GM20431 (cell line): Measurements from ENCODE around the gene CFAP46.

ENCODE experiments used
- in situ Hi-C: fragments of 300-500 bp; cut with MseI, MboI; formaldehyde crosslinking; loops from one replicate; pipeline ENCODE4 v1.15.0; 2020; ENCODE audit warnings: low sequenced_read_pairs; ENCODE audit not compliant: unreplicated experiment

Gene CFAP46

GRCh38 chr10:132886211-132887099 is 55.9 kb downstream of the CFAP46 start:
- in situ Hi-C loops: no loop called here

GRCh38 chr10:132885451-132886210 is 56.7 kb downstream of the CFAP46 start:
- in situ Hi-C loops: no loop called here

- in situ Hi-C loops: no loop called here
These were observed 57.6 kb downstream of the CFAP46 start for GRCh38 chr10:132884691-132885271.

- in situ Hi-C loops: no loop called here
These were observed 58.3 kb downstream of the CFAP46 start for GRCh38 chr10:132884041-132884440.

GRCh38 chr10:132883391-132883881 is 58.9 kb downstream of the CFAP46 start:
- in situ Hi-C loops: no loop called here

- in situ Hi-C loops: no loop called here
These were observed 60.1 kb downstream of the CFAP46 start for GRCh38 chr10:132882069-132882951.

- in situ Hi-C loops: no loop called here
These were observed 61.0 kb downstream of the CFAP46 start for GRCh38 chr10:132881186-132881920.

GRCh38 chr10:132880128-132880981 is 62.0 kb downstream of the CFAP46 start:
- in situ Hi-C loops: no loop called here

- in situ Hi-C loops: no loop called here
These were observed 62.8 kb downstream of the CFAP46 start for GRCh38 chr10:132879408-132880127.

GRCh38 chr10:132878730-132879407 is 63.5 kb downstream of the CFAP46 start:
- in situ Hi-C loops: no loop called here

- in situ Hi-C loops: no loop called here
These were observed 64.2 kb downstream of the CFAP46 start for GRCh38 chr10:132878091-132878729.

- in situ Hi-C loops: no loop called here
These were observed 64.9 kb downstream of the CFAP46 start for GRCh38 chr10:132877473-132877872.

GRCh38 chr10:132876993-132877431 is 65.4 kb downstream of the CFAP46 start:
- in situ Hi-C loops: no loop called here

- in situ Hi-C loops: no loop called here
These were observed 66.1 kb downstream of the CFAP46 start for GRCh38 chr10:132876131-132876860.

- in situ Hi-C loops: no loop called here
These were observed 66.9 kb downstream of the CFAP46 start for GRCh38 chr10:132875435-132875834.

GRCh38 chr10:132873395-132873794 is 69.0 kb downstream of the CFAP46 start:
- in situ Hi-C loops: no loop called here
